Activated CD4-positive, alpha-beta T cell treated with anti-CD3 and anti-CD28 coated beads, Interleukin-2, amount 10 ng/mL, durations not matched to agents 24 days and 14 days (primary cell): Measurements from ENCODE around the gene SENP6. TPM values are rescaled to one million over a fixed set of nuclear protein-coding genes. Genes with fewer than 3 reads are reported as not detected.
"Not testable (repeated sequence)": the region's sequence is repeated elsewhere in the genome, so short reads cannot be mapped to it uniquely, and the experiment has no call there.

Experiments
- DNase-seq: peaks from one replicate; pipeline ENCODE4 v3.0.0; 2022
- H3K27ac Mint-ChIP-seq: one replicate; pipeline ENCODE4 v1.8.0; 2022; ENCODE audit warnings: mild to moderate bottlenecking, mixed read lengths
- H3K27me3 Mint-ChIP-seq: one replicate; pipeline ENCODE4 v1.8.0; 2022; ENCODE audit warnings: mixed read lengths
- H3K36me3 Mint-ChIP-seq: one replicate; pipeline ENCODE4 v1.8.0; 2022; ENCODE audit warnings: low read depth, mild to moderate bottlenecking, mixed read lengths
- H3K4me1 Mint-ChIP-seq: one replicate; pipeline ENCODE4 v1.8.0; 2021; ENCODE audit warnings: mixed read lengths
- H3K4me3 Mint-ChIP-seq: one replicate; pipeline ENCODE4 v1.8.0; 2022; ENCODE audit warnings: mild to moderate bottlenecking, moderate library complexity, mixed read lengths
- H3K9me3 Mint-ChIP-seq: one replicate; pipeline ENCODE4 v1.8.0; 2021; ENCODE audit warnings: mixed read lengths
- intact Hi-C: fragments of 100-400 bp; cut with micrococcal nuclease; formaldehyde crosslinking; loops from one replicate; pipeline ENCODE4 v1.15.1; 2023
- total RNA-seq: library from RNA; stranded (reverse); gene quantifications from 2 replicates; pipeline ENCODE4 v1.2.3, GENCODE V29; 2022

Gene SENP6
- total RNA-seq, 1 donor from 2014 or later = 79.4 TPM

DNA sequence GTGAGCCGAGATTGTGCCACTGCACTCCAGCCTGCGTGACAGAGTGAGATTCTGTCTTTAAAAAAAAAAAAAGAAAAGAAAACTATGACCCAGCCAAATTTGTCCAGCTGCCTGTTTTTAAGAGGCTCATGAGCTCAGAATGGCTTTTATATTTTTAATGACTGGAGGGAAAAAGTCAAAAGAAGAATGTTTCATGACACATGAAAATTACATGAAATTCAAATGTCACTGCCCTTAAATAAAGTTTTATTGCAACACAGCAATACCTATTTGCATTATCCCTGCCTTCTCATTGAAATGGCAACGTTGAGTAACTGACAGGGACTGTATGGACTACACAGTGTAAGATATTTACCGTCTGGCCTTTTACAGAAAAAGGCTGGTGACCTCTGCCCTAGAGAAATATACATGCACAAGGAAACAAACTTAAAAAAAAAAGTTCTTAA, 11.4 kb downstream of the SENP6 start:
- peaks cover 58% of the 10 kb centered on the region for H3K4me1 Mint-ChIP-seq
- H3K36me3 Mint-ChIP-seq = peaks cover 20% of the 10 kb centered on the region
- H3K4me3 Mint-ChIP-seq = peak overlapping the region; percentile 20
- intact Hi-C loops = loop anchor here (5.0 kb wide), 1 partner anchor 39 kb away; no protein-coding TSS in a partner anchor
- DNase-seq = no peak
- H3K9me3 Mint-ChIP-seq = peaks cover 4% of the 10 kb centered on the region
- H3K27me3 Mint-ChIP-seq = no peaks in the 10 kb centered on the region
- peak overlapping the region; percentile 76 for H3K27ac Mint-ChIP-seq

DNA sequence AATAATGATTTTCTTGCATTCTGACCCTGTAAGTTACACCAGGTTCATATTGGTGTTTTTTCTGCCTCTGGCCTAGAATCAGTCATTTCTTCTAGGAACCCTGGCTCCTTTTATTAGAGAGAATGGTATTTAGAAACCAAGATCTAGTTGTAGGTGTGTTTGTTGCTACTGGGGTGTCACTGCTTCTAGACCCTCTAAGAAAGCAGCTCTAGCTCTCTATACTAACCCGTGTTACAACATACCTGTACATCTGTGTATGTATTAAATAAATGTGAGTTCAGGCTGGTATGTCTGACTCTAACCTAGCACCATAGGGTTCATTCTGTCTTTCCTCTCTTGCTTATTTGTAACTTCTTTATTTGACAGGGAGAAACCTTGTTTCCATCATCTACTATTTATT, 16.8 kb downstream of the SENP6 start:
- Mint-ChIP-seq H3K36me3 (peaks cover 29% of the 10 kb centered on the region), H3K27ac (no peak overlapping the region), H3K4me3 (no peak overlapping the region), H3K9me3 (peaks cover 9% of the 10 kb centered on the region), H3K4me1 (peaks cover 33% of the 10 kb centered on the region), H3K27me3 (no peaks in the 10 kb centered on the region)
- intact Hi-C loops = no loop called here
- DNase-seq = no peak

DNA sequence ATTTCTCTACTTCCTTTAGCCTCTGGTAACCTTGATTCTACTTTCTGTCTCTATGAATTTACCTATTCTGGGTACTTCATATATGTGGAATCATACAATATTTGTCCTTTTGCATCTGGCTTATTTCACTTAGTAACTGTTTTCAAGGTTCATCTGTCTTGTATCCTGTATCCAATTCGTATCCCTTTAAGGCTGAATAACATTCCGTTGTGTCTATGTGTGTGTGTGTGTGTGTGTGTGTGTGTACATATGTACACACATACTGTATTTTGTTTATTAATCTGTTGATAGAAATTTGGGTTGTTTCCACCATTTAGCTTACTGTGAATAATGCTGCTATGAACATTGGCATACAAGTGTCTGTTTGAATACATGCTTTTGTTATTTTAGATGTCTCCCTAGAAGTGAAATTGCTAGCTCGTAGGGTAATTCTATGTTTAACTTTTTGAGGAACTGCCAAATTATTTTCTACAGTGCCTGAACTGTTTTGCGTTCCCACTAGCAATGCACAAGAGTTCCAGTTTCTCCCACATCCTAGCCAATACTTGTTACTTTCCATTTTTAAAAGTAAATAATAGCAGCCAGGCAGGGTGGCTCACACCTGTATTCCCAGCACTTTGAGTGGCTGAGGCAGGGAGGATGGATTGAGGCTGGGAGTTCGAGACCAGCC, 17.7 kb downstream of the SENP6 start:
- no peak for DNase-seq
- Mint-ChIP-seq H3K27ac (peak overlapping the region; percentile 54), H3K4me3 (no peak overlapping the region), H3K9me3 (peaks cover 9% of the 10 kb centered on the region), H3K36me3 (peaks cover 29% of the 10 kb centered on the region), H3K27me3 (no peaks in the 10 kb centered on the region), H3K4me1 (peaks cover 30% of the 10 kb centered on the region)
- intact Hi-C loops = no loop called here

DNA sequence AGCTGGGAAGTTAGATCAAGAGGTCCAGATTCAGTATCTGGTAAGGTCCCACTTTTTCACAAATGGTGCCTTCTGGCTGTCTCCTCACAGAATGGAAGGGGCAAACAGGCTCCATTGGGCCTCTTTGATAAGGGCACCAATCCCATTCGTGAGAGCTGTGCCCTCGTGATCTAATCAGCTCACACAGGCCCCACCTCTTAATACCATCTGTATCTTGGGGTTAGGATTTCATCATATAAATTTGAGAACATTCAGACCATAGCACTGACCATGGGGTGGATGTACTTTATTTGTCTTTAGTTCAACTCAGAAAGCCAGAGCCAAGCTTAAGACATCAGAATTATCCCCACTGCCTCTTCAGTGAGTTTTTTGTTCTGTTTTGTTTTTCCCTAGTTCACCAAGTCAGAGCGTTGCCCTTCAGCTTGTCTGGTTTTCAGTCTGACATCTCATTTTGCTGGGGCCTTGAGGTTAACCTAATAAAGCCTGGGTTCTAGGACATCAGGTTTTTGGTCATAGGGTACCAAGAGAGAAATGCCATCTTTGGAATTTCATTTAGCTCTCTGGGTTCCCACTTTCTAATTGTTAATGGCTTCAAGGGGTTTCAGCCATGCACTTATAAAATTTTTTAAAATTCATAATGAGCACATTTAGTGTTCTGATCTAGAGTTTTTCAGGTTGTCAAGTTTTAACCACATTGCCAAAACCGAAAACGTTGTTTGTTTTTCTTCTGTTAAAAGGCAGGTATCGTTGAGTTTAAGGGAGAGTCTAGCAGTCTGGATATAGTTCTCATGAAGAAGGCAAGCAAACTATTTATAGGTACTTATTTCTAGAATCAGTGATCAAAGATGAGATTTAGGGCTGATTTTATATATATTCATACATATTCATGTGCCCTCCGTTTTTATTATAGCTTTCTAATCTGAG, 19.0 kb downstream of the SENP6 start:
- H3K27me3 Mint-ChIP-seq = no peaks in the 10 kb centered on the region
- no peak overlapping the region for H3K4me3 Mint-ChIP-seq
- H3K27ac Mint-ChIP-seq = no peak overlapping the region
- H3K36me3 Mint-ChIP-seq = peaks cover 34% of the 10 kb centered on the region
- peaks cover 27% of the 10 kb centered on the region for H3K4me1 Mint-ChIP-seq
- intact Hi-C loops = no loop called here
- no peak for DNase-seq
- H3K9me3 Mint-ChIP-seq = peaks cover 9% of the 10 kb centered on the region

DNA sequence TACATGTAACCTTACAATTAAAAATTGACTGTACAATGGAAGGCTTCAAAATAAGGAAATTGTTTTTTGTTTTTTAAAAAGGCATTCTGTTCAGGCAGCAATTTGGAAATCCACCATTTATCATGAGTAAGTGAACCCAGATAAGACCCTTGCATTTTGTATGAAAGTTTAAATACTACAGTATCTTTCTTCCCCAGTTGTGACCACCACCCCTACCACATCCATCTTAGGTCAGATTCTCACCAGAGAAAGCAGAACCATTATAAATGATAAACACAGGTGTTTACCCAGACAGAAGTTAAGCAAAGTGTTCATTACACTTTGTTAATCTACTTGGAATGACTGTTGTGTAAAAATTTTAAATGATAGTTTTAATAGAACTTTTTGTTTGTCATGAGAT, 20.2 kb downstream of the SENP6 start:
- Mint-ChIP-seq H3K36me3 (peaks cover 32% of the 10 kb centered on the region), H3K9me3 (peaks cover 5% of the 10 kb centered on the region), H3K27ac (no peak overlapping the region), H3K27me3 (no peaks in the 10 kb centered on the region), H3K4me3 (no peak overlapping the region), H3K4me1 (peaks cover 24% of the 10 kb centered on the region)
- no peak for DNase-seq
- intact Hi-C loops = no loop called here

DNA sequence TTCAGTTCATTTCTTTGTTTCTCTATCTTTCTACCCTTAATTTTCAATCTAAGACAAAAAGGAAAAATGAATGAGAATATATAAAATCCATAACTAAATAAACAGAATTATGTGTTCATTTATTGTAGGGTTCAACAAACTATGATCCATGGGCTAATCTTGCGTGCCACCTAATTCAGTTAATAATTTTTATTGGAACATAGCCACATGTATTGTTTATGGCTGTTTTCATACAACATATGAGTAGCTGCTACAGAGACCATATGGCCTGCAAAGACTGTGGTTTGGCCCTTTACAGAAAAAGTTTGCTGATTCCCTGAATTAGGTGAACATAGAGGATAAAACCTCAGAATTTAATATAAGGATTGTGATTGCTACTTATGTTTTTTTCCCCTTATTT, 21.8 kb downstream of the SENP6 start:
- H3K4me1 Mint-ChIP-seq = peaks cover 17% of the 10 kb centered on the region
- peaks cover 27% of the 10 kb centered on the region for H3K36me3 Mint-ChIP-seq
- peaks cover 2% of the 10 kb centered on the region for H3K9me3 Mint-ChIP-seq
- no peak overlapping the region for H3K27ac Mint-ChIP-seq
- no peaks in the 10 kb centered on the region for H3K27me3 Mint-ChIP-seq
- intact Hi-C loops = no loop called here
- DNase-seq = no peak
- no peak overlapping the region for H3K4me3 Mint-ChIP-seq

DNA sequence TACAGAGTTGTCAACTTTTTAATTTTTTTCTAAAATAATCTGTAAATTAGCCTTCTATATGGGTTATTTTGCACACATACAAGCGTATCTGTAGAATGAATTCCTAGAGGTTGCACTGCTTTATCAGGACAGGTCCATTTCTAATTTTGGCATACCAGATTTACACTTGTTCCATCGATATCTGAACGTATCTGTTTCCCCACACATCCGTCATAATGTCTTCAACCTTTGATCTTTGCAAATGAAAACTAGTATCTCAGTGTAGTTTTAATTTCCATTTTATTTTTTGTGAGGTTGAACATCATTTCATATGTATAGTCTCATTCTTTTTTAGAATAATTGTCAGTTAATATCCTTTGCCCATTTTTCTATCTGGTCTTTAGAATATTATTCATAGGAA, 22.7 kb downstream of the SENP6 start:
- DNase-seq = no peak
- intact Hi-C loops = no loop called here
- Mint-ChIP-seq H3K27ac (no peak overlapping the region), H3K36me3 (peaks cover 24% of the 10 kb centered on the region), H3K27me3 (no peaks in the 10 kb centered on the region), H3K4me3 (no peak overlapping the region), H3K9me3 (no peaks in the 10 kb centered on the region), H3K4me1 (peaks cover 11% of the 10 kb centered on the region)

DNA sequence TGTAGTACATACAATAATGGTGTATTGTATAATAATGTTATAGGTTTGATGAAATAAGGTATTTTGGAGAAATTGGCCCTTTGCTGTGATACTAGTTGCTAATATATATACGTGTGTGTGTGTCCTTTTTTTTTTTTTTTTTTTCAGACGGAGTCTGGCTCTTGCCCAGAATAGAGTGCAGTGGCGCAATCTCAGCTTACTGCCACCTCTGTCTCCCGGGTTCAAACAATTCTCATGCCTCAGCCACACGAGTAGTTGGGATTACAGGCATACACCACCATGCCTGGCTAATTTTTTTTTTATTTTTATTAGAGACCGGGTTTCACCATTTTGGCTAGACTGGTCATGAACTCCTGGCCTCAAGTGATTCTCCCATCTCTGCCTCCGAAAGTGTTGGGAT, 23.3 kb downstream of the SENP6 start:
- intact Hi-C loops = no loop called here
- H3K4me3 Mint-ChIP-seq = no peak overlapping the region
- no peak overlapping the region for H3K27ac Mint-ChIP-seq
- H3K4me1 Mint-ChIP-seq = peaks cover 11% of the 10 kb centered on the region
- H3K9me3 Mint-ChIP-seq = no peaks in the 10 kb centered on the region
- H3K27me3 Mint-ChIP-seq = no peaks in the 10 kb centered on the region
- H3K36me3 Mint-ChIP-seq = peaks cover 24% of the 10 kb centered on the region
- DNase-seq = no peak

DNA sequence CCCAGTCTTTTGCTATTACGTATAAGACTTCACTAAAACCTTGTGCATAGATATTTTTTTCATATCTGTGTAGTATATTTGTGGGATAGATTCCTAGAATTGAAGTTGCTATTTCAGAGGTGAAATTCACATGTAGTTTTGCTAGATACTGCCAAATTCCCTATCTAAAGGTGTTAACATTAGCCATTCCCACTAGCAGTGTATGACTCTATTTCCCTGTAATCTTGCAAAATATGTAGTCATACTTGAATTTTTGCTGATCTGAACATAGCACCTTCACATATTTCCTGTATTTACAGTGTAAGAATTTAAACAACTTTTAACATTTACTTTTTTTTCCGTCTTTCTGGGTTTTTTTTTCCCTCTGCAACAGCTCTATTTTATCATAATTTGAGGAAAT, 24.9 kb downstream of the SENP6 start:
- no peaks in the 10 kb centered on the region for H3K4me1 Mint-ChIP-seq
- no peaks in the 10 kb centered on the region for H3K27me3 Mint-ChIP-seq
- H3K9me3 Mint-ChIP-seq = no peaks in the 10 kb centered on the region
- intact Hi-C loops = no loop called here
- DNase-seq = no peak
- peaks cover 26% of the 10 kb centered on the region for H3K36me3 Mint-ChIP-seq
- H3K27ac Mint-ChIP-seq = no peak overlapping the region
- H3K4me3 Mint-ChIP-seq = no peak overlapping the region

DNA sequence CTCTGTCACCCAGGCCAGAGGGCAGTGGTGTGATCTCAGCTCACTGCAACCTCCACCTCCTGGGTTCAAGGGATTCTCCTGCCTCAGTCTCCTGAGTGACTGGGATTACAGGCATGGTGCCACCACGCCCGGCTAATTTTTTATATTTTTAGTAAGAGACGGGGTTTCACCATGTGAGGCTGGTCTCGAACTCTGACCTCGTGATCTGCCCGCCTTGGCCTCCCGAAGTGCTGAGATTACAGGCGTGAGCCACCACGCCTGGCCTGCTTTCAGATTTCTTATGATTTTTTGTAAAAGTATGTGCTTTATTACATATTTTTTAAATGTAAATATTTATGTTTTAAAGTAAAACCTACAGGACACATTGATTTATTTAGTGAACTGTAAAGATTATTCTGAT, 26.0 kb downstream of the SENP6 start:
- H3K27ac Mint-ChIP-seq, H3K4me3 Mint-ChIP-seq, H3K9me3 Mint-ChIP-seq, DNase-seq, H3K27me3 Mint-ChIP-seq, intact Hi-C loops, H3K4me1 Mint-ChIP-seq: not testable (repeated sequence)
- peaks cover 28% of the 10 kb centered on the region for H3K36me3 Mint-ChIP-seq

DNA sequence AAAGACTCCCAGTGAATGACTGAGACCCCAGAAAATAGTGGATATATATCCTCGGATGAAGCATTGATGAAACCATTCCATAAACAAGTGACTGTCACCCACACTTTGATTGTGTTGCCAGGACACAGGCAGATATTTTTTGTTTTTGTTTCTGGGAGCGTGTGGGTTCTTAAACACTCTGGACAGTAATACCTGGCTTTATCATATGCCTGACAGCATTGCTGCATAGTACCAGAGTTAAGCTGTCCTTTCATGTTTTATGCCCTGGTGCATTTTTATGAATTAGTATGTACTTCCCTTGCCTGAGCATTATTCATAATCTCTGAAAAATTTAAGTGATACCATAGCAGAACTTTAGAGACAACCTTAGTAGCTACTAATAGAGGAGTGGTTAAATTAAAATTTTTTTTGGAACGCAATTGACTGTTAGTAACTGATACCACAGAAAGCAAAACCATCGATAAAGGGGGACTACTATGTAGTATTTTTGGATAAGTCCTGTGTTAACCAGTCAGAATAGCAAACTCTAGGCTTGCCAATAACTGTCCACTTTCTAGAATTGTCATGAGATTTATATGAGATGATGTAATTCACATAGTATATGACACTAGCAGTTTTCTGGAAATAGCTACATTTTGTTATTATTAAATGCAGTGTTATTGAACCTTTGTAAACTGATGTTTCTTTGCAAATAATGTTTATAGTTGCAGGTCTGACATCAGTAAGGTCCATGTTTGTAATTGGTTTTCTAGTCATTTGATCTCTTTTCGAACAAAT, 30.4 kb downstream of the SENP6 start:
- H3K27ac Mint-ChIP-seq = no peak overlapping the region
- no peaks in the 10 kb centered on the region for H3K9me3 Mint-ChIP-seq
- intact Hi-C loops = no loop called here
- H3K36me3 Mint-ChIP-seq = peaks cover 35% of the 10 kb centered on the region
- DNase-seq = no peak
- no peaks in the 10 kb centered on the region for H3K4me1 Mint-ChIP-seq
- no peak overlapping the region for H3K4me3 Mint-ChIP-seq
- H3K27me3 Mint-ChIP-seq = no peaks in the 10 kb centered on the region

DNA sequence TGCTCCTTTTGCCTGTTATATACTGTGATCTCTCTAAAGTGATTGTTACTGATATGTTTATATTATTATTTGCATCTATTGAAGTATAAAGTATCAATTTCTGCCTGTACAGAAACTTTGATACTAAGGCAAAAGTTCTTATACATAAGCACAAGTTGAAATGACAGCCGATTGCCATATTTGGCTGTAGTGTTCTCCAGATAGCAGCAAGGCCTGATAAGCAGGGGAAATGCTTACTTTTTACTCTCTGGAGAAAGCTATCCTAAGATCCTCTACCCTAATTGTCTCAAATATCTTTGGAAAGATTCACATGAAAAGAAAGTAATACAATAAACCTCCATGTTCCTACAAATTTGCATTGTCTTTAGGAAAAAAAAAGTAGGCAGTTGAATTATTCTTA, 31.4 kb downstream of the SENP6 start:
- Mint-ChIP-seq H3K36me3 (peaks cover 30% of the 10 kb centered on the region), H3K4me1 (no peaks in the 10 kb centered on the region), H3K9me3 (no peaks in the 10 kb centered on the region), H3K4me3 (no peak overlapping the region), H3K27ac (no peak overlapping the region), H3K27me3 (no peaks in the 10 kb centered on the region)
- intact Hi-C loops = no loop called here
- DNase-seq = no peak

DNA sequence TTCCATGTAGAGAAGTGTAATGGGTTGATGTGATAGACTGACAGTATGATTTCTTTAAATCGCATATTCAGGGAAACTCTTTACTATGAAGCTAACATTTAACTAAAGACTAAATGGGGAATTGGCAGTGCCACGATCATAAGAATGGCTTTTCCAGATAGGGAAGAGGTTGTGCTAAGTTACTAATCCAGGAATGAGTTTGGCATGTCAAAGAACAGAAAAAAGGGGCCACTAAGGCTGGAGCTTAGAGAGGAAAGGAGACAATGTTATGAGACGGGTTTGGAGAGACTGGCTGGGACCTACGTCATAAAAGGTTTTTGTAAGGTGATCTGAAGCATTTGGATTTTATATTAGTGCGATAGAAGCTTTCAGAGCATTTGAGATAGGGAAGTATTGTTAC, 40.6 kb downstream of the SENP6 start:
- H3K36me3 Mint-ChIP-seq = peaks cover 39% of the 10 kb centered on the region
- peaks cover 2% of the 10 kb centered on the region for H3K4me1 Mint-ChIP-seq
- intact Hi-C loops = no loop called here
- no peak overlapping the region for H3K4me3 Mint-ChIP-seq
- H3K27me3 Mint-ChIP-seq = no peaks in the 10 kb centered on the region
- no peak overlapping the region for H3K27ac Mint-ChIP-seq
- no peak for DNase-seq
- no peaks in the 10 kb centered on the region for H3K9me3 Mint-ChIP-seq

DNA sequence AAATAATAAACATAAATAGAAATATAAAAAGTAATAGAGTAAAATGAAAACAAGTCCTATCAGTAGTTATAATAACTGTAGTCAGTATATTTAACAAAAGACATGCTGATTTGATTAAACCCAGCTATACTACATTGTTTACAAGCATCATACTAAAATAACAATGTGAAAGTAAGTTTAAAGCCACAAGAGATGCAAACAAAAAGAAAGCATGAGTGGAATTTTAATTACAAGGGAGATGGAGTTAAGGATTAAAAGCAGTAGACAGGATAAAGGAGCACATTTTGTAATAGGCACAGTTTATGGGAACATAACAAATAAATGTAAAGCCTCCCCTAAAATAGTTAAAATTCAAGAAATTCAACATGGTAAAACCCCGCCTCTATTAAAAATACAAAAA, 41.5 kb downstream of the SENP6 start:
- no peak overlapping the region for H3K27ac Mint-ChIP-seq
- no peak for DNase-seq
- no peak overlapping the region for H3K4me3 Mint-ChIP-seq
- no peaks in the 10 kb centered on the region for H3K9me3 Mint-ChIP-seq
- H3K4me1 Mint-ChIP-seq = peaks cover 2% of the 10 kb centered on the region
- H3K27me3 Mint-ChIP-seq = no peaks in the 10 kb centered on the region
- intact Hi-C loops = no loop called here
- peaks cover 38% of the 10 kb centered on the region for H3K36me3 Mint-ChIP-seq
